Measurements from ENCODE around the gene CFAP299. TPM values are rescaled to one million over a fixed set of nuclear protein-coding genes. Genes with fewer than 3 reads are reported as not detected.
"Not testable (repeated sequence)": the region's sequence is repeated elsewhere in the genome, so short reads cannot be mapped to it uniquely, and the experiment has no call there.

The CFAP299 gene
- total RNA-seq, 3 donors from 2014 or later = not detected

- no peak for DNase-seq
- Histone ChIP-seq H3K4me3 (no peak overlapping the region), H3K36me3 (ENCODE audit: low read depth) (no peaks in the 10 kb centered on the region), H3K4me1 (ENCODE audit: low read depth) (no peaks in the 10 kb centered on the region), H3K9me3 (no peaks in the 10 kb centered on the region)
- ATAC-seq = no peak
- intact Hi-C loops (cut with DNase I, micrococcal nuclease) = no loop called here
- no peak for TF ChIP-seq CTCF (IDR thresholded peaks at IDR 0.05)
These were observed 342.9 kb downstream of the CFAP299 start for GRCh38 chr4:80678413-80678812.

GRCh38 chr4:80680934-80681333 lies 345.4 kb downstream of the CFAP299 start:
- Histone ChIP-seq H3K4me3 (no peak overlapping the region), H3K9me3 (no peaks in the 10 kb centered on the region), H3K36me3 (ENCODE audit: low read depth) (no peaks in the 10 kb centered on the region), H3K4me1 (ENCODE audit: low read depth) (no peaks in the 10 kb centered on the region)
- intact Hi-C loops (cut with DNase I, micrococcal nuclease) = no loop called here
- DNase-seq (no peak), ATAC-seq (no peak)
- TF ChIP-seq CTCF (IDR thresholded peaks at IDR 0.05) = no peak

- no peak for TF ChIP-seq CTCF (IDR thresholded peaks at IDR 0.05)
- intact Hi-C loops (cut with DNase I, micrococcal nuclease) = no loop called here
- no peak for DNase-seq
- Histone ChIP-seq H3K4me3 (no peak overlapping the region), H3K36me3 (ENCODE audit: low read depth) (no peaks in the 10 kb centered on the region), H3K4me1 (ENCODE audit: low read depth) (no peaks in the 10 kb centered on the region), H3K9me3 (no peaks in the 10 kb centered on the region)
- ATAC-seq = no peak
These were observed 349.7 kb downstream of the CFAP299 start for GRCh38 chr4:80685214-80685613.

- H3K9me3 ChIP-seq; H3K4me3 ChIP-seq; intact Hi-C loops (cut with DNase I, micrococcal nuclease); H3K36me3 ChIP-seq (ENCODE audit: low read depth); ATAC-seq; DNase-seq; H3K4me1 ChIP-seq (ENCODE audit: low read depth): not testable (repeated sequence)
These were observed 352.2 kb downstream of the CFAP299 start for GRCh38 chr4:80687736-80688135.

GRCh38 chr4:80694171-80694570 lies 358.6 kb downstream of the CFAP299 start:
- intact Hi-C loops (cut with DNase I, micrococcal nuclease) = no loop called here
- H3K4me1 ChIP-seq (ENCODE audit: low read depth) = no peaks in the 10 kb centered on the region
- H3K36me3 ChIP-seq (ENCODE audit: low read depth) = no peaks in the 10 kb centered on the region
- TF ChIP-seq CTCF (IDR thresholded peaks at IDR 0.05) = no peak
- ATAC-seq = no peak
- H3K9me3 ChIP-seq = no peaks in the 10 kb centered on the region
- no peak for DNase-seq
- H3K4me3 ChIP-seq = no peak overlapping the region

GRCh38 chr4:80705311-80705710 lies 369.8 kb downstream of the CFAP299 start:
- H3K4me3 ChIP-seq = no peak overlapping the region
- H3K36me3 ChIP-seq (ENCODE audit: low read depth) = no peaks in the 10 kb centered on the region
- ATAC-seq (no peak), DNase-seq (no peak)
- no peaks in the 10 kb centered on the region for H3K9me3 ChIP-seq
- intact Hi-C loops (cut with DNase I, micrococcal nuclease) = no loop called here
- TF ChIP-seq CTCF (IDR thresholded peaks at IDR 0.05) = no peak
- H3K4me1 ChIP-seq (ENCODE audit: low read depth) = no peaks in the 10 kb centered on the region
